Measurements from ENCODE around the gene DUS2.
"Not testable (repeated sequence)": the region's sequence is repeated elsewhere in the genome, so short reads cannot be mapped to it uniquely, and the experiment has no call there.

Gene DUS2

DNA sequence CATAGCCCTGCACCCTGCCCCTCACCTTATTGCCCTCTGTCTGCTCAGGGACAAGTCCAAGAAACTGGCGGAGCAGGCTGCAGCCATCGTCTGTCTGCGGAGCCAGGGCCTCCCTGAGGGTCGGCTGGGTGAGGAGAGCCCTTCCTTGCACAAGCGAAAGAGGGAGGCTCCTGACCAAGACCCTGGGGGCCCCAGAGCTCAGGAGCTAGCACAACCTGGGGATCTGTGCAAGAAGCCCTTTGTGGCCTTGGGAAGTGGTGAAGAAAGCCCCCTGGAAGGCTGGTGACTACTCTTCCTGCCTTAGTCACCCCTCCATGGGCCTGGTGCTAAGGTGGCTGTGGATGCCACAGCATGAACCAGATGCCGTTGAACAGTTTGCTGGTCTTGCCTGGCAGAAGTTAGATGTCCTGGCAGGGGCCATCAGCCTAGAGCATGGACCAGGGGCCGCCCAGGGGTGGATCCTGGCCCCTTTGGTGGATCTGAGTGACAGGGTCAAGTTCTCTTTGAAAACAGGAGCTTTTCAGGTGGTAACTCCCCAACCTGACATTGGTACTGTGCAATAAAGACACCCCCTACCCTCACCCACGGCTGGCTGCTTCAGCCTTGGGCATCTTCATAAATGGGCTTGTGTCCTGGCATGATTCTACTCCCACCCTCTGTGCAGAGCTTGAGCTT, 55.8 kb downstream of the DUS2 start:
- no peak for DNase-seq

DNA sequence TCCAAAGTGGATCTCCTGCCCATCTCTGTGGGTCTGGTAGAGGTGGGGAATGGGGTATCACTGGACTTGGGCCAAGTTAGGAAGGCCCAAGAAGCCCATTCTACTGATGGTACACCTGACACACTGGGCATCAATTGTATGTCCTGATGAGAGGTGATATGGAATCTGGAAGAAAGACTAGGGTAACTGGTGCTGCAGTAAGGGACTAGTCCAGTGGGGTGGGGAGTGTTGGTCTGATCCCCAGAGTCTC, 56.2 kb downstream of the DUS2 start:
- no peak for DNase-seq

DNA sequence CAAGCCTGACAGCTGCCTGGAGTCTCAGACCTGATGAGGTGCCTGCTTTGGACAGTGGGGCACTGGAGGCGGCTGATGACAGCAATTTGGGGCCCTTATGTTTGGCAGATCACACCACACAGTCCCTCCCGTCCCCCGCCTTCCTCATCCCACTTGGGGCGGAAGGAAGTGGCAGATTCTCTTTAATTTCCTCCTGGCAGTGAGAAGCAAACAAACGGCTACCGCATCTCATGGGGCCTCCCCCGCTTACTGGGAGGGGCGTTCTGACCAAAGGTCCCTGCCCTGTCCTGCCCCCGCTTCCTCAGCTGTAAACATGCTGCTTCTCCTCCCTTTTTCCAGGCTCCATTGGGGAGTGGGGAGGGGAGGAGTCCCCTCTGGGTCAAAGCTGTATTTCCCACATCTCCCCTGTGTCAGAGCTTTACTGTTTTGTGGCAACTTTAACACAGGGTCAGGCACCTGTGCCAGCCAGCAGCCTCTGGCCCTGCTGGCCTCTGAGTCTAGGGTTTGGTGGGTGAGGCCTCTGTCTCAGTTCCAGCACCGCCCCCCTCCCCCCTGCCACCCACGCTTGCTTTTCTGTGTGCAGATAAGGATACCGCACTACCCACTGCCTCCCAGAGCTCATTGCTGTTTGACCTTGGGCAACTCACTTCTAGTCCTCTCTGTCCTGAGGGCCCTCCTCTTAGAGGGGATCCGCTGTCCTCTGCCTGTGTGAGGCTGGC, 56.7 kb downstream of the DUS2 start:
- DNase-seq = peak; percentile 88

DNA sequence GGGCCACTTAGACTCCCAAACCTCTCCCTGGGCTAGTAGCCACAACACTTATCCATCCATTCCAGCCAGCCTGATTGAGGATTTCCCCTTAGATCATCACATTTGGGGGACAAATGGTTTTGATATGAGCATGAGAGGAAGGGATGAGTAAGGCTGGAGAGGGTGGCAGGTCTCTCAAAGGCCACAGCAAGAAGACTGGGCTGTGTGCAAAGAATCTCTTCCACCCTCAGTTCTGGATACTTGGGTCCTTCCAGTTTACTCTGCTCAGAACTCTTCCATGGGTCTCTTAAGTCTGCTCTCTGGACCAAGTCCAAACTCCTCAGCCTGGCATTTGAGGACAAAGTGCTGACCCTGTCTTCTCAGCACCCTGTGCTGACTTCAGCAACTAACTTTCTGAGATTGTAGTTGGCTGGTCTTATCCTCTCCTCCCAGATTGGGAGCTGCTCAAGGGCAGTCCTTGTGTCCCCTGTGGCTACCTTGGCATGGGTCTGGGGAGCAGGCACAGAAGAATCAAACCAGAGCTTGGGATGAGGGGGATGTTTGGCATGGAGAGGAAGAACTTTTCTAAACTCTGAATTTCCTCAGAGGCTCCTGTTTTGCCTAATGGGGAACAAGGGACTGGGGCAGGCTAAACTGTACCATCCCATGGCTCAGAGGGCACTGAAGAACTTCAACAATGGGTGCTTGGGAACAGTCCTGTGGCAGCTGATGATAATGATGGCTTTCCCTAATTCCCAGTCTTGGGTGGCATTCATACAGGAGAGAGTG, 59.0 kb downstream of the DUS2 start:
- peak; percentile 73 for DNase-seq

DNA sequence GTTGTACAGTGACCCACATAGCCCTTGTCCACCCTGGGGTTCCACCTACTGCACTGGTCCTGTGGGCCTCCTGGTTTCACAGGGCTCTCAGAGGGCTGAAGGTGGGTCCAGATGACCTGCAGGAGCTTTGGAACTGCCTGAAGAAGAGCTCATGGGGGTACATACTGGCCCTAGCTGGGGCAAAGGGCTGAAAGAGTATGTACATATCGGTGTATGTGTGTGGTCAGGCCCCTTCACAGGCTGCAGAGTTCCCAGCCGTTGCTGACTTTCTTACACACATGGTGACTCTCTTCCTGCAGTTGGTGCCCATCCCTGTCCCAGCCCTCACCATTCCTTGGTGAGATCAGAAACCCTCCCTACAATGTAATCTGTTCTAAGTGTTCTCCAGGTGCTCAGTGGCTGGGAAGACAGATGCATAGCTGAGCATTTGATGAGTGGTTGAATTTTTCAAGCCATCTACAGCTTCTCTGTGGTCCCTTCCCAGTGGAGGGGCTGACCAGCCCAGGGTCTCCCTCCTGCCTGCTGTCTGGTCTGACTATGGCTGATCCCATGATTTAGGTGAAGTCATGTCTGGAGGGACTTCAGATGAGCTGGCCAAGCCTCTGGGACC, 59.6 kb downstream of the DUS2 start:
- no peak for DNase-seq

DNA sequence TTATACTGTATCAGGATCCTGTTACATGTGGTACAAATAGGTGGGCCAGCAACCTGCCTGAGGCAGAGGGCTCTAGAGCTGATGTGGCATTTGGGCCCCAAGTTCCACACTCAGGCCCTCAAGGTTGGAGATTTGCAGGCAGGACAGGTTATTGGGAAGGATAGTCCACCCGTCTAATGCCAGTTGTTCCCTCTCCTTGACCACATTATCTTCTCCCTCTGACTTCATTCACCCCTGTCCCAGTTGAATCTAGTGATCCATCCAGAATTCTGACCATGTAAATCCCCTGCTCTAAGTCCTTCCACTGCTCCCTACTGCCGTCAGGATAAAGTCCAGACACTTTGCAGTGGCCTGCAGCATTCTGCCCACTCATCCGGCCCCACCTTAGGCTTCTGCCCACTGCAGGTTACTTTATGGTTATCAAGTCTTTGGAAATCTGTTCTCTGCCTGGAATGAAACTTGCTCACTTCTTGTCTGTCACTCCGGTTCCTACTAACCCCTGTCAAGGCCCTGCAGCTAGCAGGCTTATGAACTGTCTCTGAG, 60.2 kb downstream of the DUS2 start:
- no peak for DNase-seq

DNA sequence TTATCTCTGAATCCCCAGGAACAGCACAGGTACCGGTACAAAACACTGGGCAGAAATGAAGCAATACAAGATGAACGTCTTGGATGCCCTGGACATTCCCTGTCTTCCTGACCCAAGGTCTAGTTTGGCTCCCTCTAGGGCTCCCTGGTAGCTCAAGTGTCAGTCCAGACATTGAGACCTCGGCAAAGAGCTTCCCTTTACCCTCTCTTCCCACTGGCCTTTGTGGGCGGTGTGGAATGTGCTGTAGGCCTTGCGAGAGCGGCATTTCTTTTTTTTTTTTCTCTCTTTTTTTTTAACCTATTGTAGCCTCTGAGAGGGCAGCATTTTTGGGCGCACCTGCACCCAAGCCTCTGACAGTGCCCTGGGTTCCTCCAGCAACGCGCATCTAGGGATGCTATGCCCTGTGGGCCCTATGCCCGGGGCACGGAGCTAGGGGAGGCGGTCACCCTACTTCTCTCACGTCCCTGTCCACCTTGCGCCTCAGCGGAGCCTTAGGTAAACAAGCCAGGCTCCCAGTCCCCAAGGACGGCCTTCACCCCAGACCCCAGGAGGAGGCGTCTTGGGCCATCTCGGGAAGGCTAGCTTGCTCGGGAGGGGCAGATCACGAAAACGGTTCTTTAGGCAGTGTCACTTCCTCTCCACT, 60.9 kb downstream of the DUS2 start:
- DNase-seq = no peak

DNA sequence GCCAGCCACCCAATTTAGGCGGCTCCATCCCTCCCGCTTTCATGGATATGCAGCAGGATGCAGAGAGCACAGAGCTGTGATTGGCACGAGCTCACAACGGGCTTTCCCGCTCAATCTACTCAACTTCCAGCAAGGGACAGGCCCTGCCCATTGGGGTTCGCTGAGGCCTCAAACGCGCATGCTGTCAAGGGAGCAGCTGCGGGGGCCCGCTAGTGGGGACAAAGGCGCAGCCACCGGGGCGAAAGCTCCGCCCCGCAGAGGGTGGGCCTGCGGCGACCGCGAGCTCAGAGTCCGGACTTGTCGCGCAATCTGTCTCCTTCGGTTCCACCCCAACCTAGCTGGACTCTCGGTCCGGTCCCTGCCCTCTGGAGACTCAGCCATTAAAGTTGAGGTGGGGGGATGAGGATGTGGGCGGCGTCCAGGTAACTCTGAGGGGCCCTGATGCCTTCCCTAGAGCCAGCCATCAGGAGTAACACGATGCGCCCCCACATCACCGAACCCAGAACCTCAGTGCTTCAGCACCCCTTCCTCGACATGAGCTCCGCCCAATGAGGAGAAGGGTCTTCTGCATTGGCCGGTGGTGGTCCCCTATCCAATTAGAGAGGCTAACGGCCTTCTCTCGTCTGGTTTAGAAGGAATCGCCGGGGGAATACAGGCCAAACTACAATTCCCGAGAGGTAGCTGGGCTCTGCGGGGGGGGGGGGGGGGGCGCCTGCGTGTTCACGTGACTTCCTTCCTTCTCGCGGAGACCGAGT, 61.6 kb downstream of the DUS2 start:
- DNase-seq = peak; percentile 93

DNA sequence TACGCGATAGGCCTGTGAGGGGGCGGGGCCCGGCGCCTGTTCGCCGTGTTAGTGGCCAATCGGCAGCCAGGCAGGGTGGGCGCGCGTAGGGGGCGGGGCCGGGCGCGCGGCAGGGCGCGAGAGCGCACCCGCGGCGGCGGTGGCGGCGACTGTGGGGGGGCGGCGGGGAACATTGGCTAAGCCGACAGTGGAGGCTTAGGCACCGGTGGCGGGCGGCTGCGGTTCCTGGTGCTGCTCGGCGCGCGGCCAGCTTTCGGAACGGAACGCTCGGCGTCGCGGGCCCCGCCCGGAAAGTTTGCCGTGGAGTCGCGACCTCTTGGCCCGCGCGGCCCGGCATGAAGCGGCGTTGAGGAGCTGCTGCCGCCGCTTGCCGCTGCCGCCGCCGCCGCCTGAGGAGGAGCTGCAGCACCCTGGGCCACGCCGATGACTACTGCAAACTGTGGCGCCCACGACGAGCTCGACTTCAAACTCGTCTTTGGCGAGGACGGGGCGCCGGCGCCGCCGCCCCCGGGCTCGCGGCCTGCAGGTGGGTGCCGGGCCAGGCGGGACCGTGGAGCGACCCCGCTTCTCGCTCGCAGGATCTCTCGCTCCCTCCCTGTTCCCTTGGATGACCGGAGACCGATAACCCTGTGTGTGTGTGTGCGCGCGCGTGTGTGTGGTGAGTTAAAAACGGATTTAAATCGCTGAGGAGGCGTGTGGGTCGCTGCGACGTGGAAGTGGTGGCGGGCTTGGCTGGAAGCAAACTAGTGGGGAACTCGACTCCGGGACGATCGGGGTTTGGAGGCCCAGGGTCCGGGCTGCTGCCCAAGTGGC, 62.4 kb downstream of the DUS2 start, which contains the start of gene NFATC3:
TSS of gene NFATC3 (plus strand) at position 112 of the 813 bp plus-strand sequence. CDS start at position 424, 312 bp downstream.
- peak; percentile 99 for DNase-seq

DNA sequence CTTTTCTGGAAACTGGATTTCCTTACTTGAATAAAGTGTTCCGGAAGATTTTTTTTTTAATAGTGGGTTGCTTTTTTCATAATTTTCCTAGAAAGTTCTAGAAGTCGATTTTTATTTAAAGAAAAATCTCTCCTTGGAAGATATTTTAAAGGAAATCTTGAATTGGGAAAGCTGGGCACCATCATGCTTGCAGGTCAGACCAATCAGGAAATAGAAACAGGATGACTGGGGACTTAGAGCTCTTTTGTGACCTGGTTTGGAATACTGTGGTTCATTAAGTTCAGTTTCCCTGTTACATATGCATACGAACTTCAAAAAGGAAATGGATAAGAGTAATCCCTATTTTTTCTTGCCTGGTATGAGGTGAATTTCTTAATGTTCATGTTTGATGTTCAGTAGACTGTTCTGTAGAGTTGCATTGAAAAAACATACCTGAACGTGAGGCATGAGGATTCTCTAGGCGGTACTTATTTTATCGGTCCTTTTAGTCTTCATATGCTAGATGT, 63.3 kb downstream of the DUS2 start:
- no peak for DNase-seq

DNA sequence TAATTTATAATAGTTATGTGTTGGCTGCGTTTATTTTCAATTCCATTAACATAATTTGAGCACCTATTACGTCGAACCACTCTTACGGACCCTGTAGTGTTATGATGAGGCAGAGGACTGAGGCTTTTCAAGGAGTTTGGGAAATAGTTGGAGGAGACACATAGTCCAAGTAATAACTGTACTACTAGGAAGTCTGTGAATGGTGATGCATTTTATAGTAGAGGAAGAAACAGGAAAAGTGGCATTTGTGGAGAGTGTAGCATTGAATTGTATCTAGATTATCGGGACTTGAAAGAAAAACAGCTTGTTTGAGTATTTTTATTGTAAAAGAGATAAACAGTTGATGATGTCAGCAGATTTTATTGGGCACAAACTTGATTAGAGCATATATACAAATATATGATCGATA, 63.8 kb downstream of the DUS2 start:
- DNase-seq = no peak

DNA sequence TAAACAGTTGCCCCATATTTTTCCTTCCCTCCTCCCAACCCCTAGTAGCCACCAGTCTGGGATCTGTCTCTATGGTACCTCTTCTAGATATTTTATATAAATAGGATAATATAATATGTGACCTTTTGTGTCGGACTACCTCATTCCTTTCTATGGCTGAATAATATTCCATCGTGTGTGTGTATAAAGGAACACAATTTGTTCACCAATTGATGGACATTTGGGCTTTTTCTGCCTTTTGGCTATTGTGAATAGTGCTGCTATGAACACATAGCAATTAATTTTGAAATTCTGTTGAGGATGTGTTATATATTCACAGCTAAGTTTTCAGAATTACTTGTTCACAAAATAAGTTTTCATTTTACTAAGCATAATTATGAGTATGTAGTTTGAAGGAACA, 64.6 kb downstream of the DUS2 start:
- no peak for DNase-seq

DNA sequence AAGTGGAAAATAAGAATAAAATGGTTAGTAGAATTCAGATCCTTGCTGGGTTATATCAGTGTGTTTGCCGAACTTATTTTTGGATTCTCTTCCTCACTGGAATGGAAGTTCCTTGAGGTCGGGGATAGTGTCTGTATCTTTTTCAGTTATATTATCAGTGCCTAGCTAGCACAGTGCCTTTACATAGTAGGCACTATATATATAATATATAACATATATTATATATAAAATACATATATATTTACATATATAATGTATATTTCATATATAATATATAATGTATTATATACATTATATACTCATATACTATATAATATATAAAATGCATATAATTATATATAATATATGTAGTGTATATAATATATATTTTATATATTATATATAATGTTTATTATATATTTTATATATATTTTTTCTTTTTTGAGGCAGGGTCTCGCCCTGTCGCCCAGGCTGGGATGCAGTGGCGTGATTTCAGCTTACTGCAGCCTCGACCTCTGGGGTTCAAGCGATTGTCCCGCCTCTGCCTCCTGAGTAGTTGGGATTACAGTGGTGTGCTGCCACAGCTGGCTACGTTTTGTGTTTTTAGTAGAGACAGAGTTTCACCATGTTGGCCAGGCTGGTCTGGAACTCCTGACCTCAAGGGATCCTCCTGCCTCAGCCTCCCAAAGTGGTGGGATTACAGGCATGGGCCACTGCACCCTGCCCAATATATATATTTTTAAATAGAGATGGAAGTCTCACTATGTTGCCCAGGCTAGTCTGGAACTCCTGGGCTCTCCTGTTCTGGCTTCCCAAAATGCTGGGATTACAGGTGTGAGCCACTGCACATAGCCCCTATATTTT, 65.3 kb downstream of the DUS2 start:
- no peak for DNase-seq

DNA sequence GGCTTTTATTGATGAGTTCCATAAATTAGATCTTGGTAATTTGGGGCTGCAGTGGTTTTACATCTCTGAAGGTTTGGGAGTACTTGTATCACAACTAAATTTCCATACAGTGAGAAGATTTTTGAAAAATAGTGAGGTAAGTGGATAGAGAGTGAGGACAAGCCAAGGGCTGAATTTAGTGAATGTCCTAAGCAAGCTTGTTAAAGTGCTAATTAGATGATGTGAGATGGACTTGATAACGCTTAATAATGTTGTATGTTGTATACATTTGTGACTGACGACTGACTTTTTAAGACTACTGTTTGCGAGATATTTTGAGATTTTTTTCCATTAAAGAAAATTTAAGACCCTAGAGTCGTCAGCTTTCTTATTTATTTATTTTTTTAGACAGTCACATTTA, 66.0 kb downstream of the DUS2 start:
- no peak for DNase-seq

DNA sequence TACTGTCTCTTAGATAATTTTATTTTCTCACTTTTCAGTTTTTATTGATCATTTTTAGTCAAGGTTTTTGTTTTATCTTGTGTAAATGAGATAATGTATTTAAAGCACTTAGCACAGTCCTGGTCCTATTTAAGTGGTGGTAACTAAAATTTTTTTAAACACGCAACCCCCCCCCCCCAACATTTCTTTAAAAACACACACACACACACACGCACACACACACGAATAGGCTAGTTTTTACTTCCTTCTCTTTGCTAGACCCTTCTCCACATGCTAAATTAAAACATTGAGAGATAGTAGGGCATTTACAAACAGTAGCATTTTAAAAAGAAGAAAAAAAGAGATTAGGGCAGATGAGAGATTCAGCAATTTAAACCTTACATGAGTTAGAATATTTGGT, 67.0 kb downstream of the DUS2 start:
- DNase-seq = no peak

DNA sequence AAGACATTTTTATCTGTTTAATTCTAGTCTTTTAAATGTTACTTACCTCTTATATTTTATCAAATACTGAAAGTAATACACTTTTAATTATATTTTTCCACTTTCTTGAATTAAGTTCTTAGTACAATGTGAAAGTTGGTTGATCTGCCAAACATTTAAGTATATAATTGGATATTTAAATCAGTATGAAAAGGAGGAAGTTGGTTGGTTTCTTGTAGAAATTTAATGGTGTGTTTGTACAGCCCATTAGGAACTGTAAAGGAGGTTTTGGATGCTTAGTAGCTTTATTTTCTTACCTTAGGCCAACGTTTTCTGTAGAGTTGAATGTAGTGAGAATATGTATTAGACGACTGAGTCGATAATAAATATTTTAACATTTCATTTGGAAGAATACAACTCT, 67.4 kb downstream of the DUS2 start:
- DNase-seq = no peak

DNA sequence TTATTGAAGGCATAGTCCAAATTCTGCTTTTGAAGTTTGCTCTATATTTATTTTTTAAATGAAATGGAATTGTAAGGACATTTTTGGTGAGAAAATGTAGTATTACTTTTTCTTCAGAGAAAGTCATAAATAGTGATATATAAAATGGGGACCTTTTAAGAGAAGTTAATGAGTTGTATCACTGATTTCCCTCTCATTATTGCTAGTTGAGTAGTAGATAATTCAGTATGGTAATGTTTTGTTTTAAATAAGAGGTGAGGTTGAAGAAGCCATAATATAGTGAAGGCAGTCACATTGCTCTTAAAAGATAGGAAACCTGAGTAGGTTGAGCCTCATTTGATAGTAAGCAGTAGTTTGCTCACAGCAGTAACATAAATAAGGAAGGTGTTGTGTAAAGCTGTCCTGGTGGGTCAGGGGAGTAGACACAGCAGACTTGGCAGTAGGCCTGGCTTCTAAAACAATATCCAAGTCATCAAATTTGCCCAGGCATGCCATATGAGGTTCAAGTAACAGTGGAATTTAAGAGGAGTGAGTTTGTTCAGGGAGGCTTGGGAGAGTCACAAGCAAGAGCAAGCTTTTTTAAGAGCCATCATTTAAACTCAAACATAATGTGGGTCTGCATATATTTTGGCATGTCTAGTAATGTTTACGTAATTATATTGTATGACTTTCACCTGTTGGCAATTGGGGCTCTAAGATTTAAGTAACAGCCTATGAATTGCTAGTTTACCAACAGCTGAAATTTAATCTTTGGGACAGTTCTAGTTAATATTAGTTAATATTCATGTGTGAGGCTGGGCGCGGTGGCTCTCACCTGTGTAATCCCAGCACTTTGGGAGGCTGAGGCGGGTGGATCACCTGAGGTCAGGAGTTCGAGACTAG, 68.5 kb downstream of the DUS2 start:
- no peak for DNase-seq

DNA sequence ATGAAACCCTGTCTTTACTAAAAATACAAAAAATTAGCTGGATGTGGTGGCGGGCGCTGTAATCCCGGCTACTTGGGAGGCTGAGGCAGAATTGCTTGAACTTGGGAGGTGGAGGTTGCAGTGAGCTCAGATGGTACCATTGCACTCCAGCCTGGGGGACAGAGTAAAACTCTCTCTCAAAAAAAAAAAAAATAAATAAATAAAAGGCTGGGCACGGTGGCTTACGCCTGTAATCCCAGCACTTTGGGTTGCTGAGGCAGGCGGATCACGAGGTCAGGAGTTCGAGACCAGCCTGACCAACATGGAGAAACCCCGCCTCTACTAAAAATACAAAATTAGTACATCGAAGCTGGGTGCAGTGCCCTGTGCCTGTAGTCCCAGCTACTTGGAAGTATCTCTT, 69.2 kb downstream of the DUS2 start:
- not testable (repeated sequence) for DNase-seq
